Heart right ventricle (tissue), 16 donors: Measurements from ENCODE around the gene RNF43. TPM values are rescaled to one million over a fixed set of nuclear protein-coding genes. Genes with fewer than 3 reads are reported as not detected.
A peak's percentile ranks its signal among the peaks of the same experiment; 100 is the strongest.

Source experiments
- ATAC-seq, 8 donors: fragments of 200-7000 bp; cut with Tn5 transposase; one replicate each; pipeline ENCODE4 v1.9.1; 2020; ENCODE audit warnings: mild to moderate bottlenecking in 8 of 8, moderate library complexity in 8 of 8, moderate number of reproducible peaks in 1 of 8
- DNase-seq, 2 donors: peaks; one replicate each; pipeline ENCODE4 v3.0.0-alpha.2; 2020
- H3K27ac ChIP-seq, 10 donors: fragments of 200-600 bp; sonication (generic) in 2 of 10; one replicate each; pipeline versions ENCODE4 v1.5.0 to v1.8.0; 2020 to 2022; ENCODE audit warnings: mild to moderate bottlenecking in 3 of 10
- H3K27me3 ChIP-seq, 7 donors: fragments of 200-600 bp; one replicate each; pipeline ENCODE4 v1.8.0; 2021 to 2022; ENCODE audit warnings: mild to moderate bottlenecking in 2 of 7
- H3K36me3 ChIP-seq, 9 donors: fragments of 200-600 bp; sonication (generic) in 1 of 9; one replicate each; pipeline versions ENCODE4 v1.5.0 to v1.8.0; 2020 to 2022; ENCODE audit warnings: mild to moderate bottlenecking in 2 of 9
- H3K4me1 ChIP-seq, 9 donors: fragments of 200-600 bp; sonication (generic) in 1 of 9; one replicate each; pipeline versions ENCODE4 v1.5.0 to v1.8.0; 2020 to 2022; ENCODE audit warnings: mild to moderate bottlenecking in 4 of 9
- H3K4me3 ChIP-seq, 10 donors: fragments of 200-600 bp; sonication (generic) in 2 of 10; one replicate each; pipeline versions ENCODE4 v1.5.0 to v1.8.0; 2020 to 2022; ENCODE audit warnings: mild to moderate bottlenecking in 7 of 10, moderate library complexity in 2 of 10
- H3K9me3 ChIP-seq, 11 donors: fragments of 200-600 bp in 10 of 11; sonication (generic) in 2 of 11; one replicate each; pipeline versions ENCODE4 v1.5.0 to v1.8.0; 2013 to 2022; ENCODE audit warnings: mild to moderate bottlenecking in 2 of 11, control low read depth in 1 of 11, moderate library complexity in 1 of 11
- WGBS, 2 donors: extraction: QIAGEN DNeasy Blood & Tissue Kit; methylation state at CpG; one replicate each; pipeline ENCODE4 v1.1.7; 2013; ENCODE audit warnings: inconsistent platforms in 1 of 2; 5-methylcytosine and 5-hydroxymethylcytosine counted together
- intact Hi-C, 10 donors: fragments of 100-400 bp; cut with DNase I; formaldehyde crosslinking; loops; one replicate each; pipeline versions ENCODE4 v1.11.1 to v1.14.2; 2022
- polyA plus RNA-seq, 2 donors: library from polyadenylated mRNA; stranded (reverse); fragments of 200-250 nt; gene quantifications; one replicate each; pipeline ENCODE4 v1.2.3, GENCODE V29; 2013
- total RNA-seq, 10 donors: library from RNA; stranded (reverse); fragmentation: NEBNext Ultra II Directional in 3 of 10; extraction: Animal tissue kit (Norgen Biotek cat#: 25700) in 3 of 10; gene quantifications; one replicate each; pipeline versions ENCODE4 v1.2.1 to v1.2.4, GENCODE V29; 2021 to 2023
- TF ChIP-seq, protein P1 (sequence below), 9 donors: fragments of 200-600 bp; sonication (generic) in 2 of 9; IDR thresholded peaks; one replicate each; pipeline versions ENCODE4 v1.5.0 to v1.8.0; 2021 to 2022; ENCODE audit warnings: antibody characterized with exemption in 9 of 9, mild to moderate bottlenecking in 5 of 9, moderate library complexity in 1 of 9
- donor health status: Arrhythmogenic right ventricular cardiomyopathy.
- donor health status: ischemic (EF 13 %, LVEDD 7.1; RV severe dilation, severe dysfunction).
- donor health status: healthy with polysubstance abuse.
- donor health status: DM: no; HTN: yes; CAD: no.
- donor health status: DM: no; HTN: no; CAD: no.
- donor health status: ischemic (EF 25% LVEDD 6.9; RV normal size, moderate dysfunction).
- donor health status: ischemic (EF 25% LVEDD 5.7; RV mildly dilated, moderate dysfunction).
- donor health status: healthy.
- donor health status: DM: yes; HTN: yes; CAD: no.
- donor health status: Ischemic cardiomyopathy.
- donor health status: ischemic (EF 35%, LVEDD 5.7; RV mildly dilated, moderate dysfunction).
- donor health status: nonischemic (EF 11% LVEDD 7.7; RV severe dilation, severe dysfunction).
- donor health status: DM: yes; HTN: yes; CAD: no.
- donor health status: PGD.
- donor health status: ischemic (EF 29% LVEDD 5.4; RV normal size, mild dysfunction).
- donor health status: nonischemic (EF 23%, LVEDD 6.1; RV moderate dilation, normal function).

The RNF43 gene
- total and polyA plus RNA-seq, 12 donors: 0.86 to 6.1 (median 3.6) TPM

DNA sequence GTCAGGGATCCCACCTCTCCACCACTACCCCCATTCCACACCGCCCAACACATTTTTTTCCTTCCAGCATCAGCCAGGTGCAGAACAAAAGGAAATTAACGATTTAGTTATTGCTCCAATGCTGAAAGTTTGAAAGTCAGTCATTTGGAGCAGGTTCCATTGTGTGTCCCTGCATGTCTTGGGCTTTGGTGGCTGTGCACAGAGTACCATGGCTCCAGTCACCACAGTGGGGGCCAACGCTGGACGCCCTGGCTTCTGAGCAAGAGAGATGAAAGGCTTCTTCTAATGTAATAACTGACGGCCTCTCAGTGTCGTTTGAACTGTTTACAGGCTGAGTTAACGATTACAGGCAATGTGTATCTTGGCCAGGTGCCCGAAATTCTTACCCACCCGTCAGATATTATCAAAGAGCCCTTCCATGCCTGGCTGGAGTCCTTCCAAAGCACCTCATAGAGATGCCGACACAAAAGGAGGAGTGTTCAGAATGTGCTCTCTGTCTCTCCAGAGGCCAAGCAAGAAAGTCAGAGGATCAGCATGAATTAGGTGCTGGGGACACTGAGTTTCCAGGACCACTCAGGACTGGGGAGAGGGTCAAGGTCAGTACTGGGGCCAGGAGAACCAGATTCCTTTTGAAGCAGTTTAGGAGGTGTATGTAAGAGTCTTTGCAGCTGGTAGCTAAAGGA lies 25.9 kb downstream of the RNF43 start:
- H3K27ac ChIP-seq: no peak overlapping the region
- 16 to 18% methylated on average over 10 of the region's 10 CpGs for WGBS, 2 donors
- peak in 3 of 8 donors; percentile 33 to 48 (median 35) for ATAC-seq

DNA sequence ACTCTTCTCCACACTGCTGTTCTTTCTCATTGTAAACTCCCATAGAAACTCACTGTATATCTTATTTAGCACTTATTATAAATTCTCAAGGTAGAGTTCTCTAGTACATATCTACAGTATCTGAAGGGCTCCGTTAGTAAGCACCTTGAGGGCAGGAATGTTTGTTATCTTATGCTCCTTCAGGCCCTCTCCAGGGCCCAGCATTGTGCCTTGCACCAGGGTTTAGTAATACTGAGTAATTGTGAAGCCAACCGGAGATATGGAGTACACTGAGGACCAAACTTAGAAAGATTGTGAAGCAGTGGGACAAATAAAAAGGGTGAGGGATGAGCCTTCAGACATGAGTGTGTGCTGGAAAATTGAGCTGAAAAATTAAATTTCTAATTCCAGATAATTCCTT lies 26.4 kb downstream of the RNF43 start:
- intact Hi-C loops: no loop called here
- no peaks in the 10 kb centered on the region for H3K9me3 ChIP-seq
- H3K27ac ChIP-seq: no peak overlapping the region
- H3K4me3 ChIP-seq: no peak overlapping the region
- 76 to 89% methylated on average over 2 of the region's 2 CpGs for WGBS, 2 donors
- DNase-seq (no peak), ATAC-seq (no peak)
- peaks cover 0 to 66% (median 3%) of the 10 kb centered on the region in 7 donors for H3K27me3 ChIP-seq
- TF ChIP-seq, protein P1, sequence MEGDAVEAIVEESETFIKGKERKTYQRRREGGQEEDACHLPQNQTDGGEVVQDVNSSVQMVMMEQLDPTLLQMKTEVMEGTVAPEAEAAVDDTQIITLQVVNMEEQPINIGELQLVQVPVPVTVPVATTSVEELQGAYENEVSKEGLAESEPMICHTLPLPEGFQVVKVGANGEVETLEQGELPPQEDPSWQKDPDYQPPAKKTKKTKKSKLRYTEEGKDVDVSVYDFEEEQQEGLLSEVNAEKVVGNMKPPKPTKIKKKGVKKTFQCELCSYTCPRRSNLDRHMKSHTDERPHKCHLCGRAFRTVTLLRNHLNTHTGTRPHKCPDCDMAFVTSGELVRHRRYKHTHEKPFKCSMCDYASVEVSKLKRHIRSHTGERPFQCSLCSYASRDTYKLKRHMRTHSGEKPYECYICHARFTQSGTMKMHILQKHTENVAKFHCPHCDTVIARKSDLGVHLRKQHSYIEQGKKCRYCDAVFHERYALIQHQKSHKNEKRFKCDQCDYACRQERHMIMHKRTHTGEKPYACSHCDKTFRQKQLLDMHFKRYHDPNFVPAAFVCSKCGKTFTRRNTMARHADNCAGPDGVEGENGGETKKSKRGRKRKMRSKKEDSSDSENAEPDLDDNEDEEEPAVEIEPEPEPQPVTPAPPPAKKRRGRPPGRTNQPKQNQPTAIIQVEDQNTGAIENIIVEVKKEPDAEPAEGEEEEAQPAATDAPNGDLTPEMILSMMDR (IDR thresholded peaks at IDR 0.05): no peak
- peaks cover 0 to 3% (median 0%) of the 10 kb centered on the region in 9 donors for H3K4me1 ChIP-seq
- no peaks in the 10 kb centered on the region for H3K36me3 ChIP-seq

More for the DNA sequence above, 25.9 kb downstream of the RNF43 start:
- intact Hi-C loops: no loop called here
- H3K9me3 ChIP-seq: no peaks in the 10 kb centered on the region
- TF ChIP-seq, protein P1 (IDR thresholded peaks at IDR 0.05): no peak
- H3K4me1 ChIP-seq: peaks cover 0 to 3% (median 0%) of the 10 kb centered on the region in 9 donors
- no peaks in the 10 kb centered on the region for H3K36me3 ChIP-seq
- H3K27me3 ChIP-seq: peaks cover 0 to 69% (median 4%) of the 10 kb centered on the region in 7 donors
- DNase-seq: peak in 1 of 2 donors; percentile 12
- no peak overlapping the region for H3K4me3 ChIP-seq

DNA sequence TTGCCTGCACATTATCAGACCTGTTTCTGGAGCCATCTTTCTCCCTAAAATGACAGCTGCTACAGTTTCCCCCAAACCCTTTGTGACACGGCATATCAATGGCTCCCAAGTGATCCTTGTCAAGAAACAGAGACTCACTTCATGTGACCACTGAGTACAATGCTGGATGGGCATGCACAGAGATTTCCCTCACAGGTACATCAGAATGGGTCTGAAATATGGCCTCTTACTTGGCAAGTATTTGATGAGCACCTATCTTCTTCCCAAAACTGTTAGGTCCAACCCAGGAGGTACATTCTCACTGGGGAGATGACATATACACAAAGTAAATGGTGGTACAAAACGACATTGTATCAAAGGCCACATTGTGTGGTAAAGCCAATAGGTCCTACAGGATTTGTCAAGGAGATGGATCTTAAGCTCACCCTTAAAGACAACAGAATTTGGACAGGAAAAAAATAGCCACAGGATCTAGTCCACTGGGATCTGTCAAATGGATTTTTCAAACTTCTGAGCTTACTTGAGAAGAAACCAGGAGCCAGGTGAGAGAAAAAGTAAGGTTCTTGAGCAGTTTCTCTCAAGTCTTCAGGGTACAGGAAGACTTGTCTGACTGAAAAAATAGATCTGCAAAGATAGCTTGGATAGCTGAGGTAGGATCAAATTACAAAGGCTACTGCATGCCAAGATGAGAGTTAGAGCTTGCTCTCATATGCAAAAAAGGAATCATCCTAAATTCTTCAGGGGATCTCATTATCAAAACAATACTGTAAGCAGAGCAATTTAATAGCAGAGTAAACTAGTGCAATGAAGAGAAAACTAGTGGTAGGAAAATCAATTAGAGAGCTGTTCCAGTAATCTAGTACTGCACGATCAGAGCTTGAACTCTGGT lies 28.8 kb downstream of the RNF43 start:
- DNase-seq (no peak), ATAC-seq (no peak)
- intact Hi-C loops: no loop called here
- H3K27ac ChIP-seq: no peak overlapping the region
- H3K4me1 ChIP-seq: peaks cover 0 to 3% (median 0%) of the 10 kb centered on the region in 9 donors
- H3K27me3 ChIP-seq: peaks cover 0 to 56% (median 0%) of the 10 kb centered on the region in 7 donors
- no peaks in the 10 kb centered on the region for H3K36me3 ChIP-seq
- TF ChIP-seq, protein P1 (IDR thresholded peaks at IDR 0.05): no peak
- 68 to 73% methylated on average over 3 of the region's 3 CpGs for WGBS, 2 donors
- no peak overlapping the region for H3K4me3 ChIP-seq
- no peaks in the 10 kb centered on the region for H3K9me3 ChIP-seq

DNA sequence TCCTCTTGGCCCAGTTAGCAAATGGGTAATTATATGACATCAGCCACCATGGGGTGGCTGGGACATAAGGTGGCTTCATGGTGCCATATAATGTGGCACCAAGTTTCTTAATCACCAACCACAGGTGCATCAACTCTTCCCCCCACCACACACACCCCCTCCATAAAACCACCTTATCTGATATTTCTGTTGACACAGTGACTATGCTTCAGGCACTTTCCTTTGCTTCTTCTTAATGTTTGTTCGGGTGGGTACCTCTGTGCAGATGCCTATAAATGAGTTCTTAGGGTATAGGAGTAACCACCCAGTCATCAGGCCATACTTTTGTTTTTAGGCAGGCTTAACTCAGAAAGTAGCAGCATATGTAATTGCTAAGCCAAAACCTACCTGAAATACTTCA lies 29.5 kb downstream of the RNF43 start:
- peaks cover 0 to 3% (median 0%) of the 10 kb centered on the region in 9 donors for H3K4me1 ChIP-seq
- 81 to 83% methylated on average over 1 of the region's 1 CpG for WGBS, 2 donors
- no peaks in the 10 kb centered on the region for H3K36me3 ChIP-seq
- peaks cover 0 to 52% (median 0%) of the 10 kb centered on the region in 7 donors for H3K27me3 ChIP-seq
- H3K4me3 ChIP-seq: no peak overlapping the region
- intact Hi-C loops: no loop called here
- TF ChIP-seq, protein P1 (IDR thresholded peaks at IDR 0.05): no peak
- ATAC-seq (no peak), DNase-seq (no peak)
- no peaks in the 10 kb centered on the region for H3K9me3 ChIP-seq
- no peak overlapping the region for H3K27ac ChIP-seq
